Measurements from ENCODE around the gene TLE4.

Gene TLE4

GRCh38 chr9:79686381-79687130 is 114.8 kb downstream of the TLE4 start:
- TF ChIP-seq ZFX (IDR thresholded peaks at IDR 0.05) (no peak), CTCF (conservative IDR thresholded peaks at IDR 0.05) (no peak)
- no peak overlapping the region for H3K27ac ChIP-seq

- no peak for TF ChIP-seq ZFX (IDR thresholded peaks at IDR 0.05)
- H3K27ac ChIP-seq = no peak overlapping the region
These were observed 115.3 kb downstream of the TLE4 start for GRCh38 chr9:79687131-79687447.

GRCh38 chr9:79688363-79688762 is 116.6 kb downstream of the TLE4 start:
- no peak for TF ChIP-seq CTCF (conservative IDR thresholded peaks at IDR 0.05)
- TF ChIP-seq ZFX (IDR thresholded peaks at IDR 0.05) = no peak
- H3K27ac ChIP-seq = no peak overlapping the region

GRCh38 chr9:79689576-79689975 is 117.8 kb downstream of the TLE4 start:
- TF ChIP-seq ZFX (IDR thresholded peaks at IDR 0.05) = no peak
- TF ChIP-seq CTCF (conservative IDR thresholded peaks at IDR 0.05) = no peak
- H3K27ac ChIP-seq = no peak overlapping the region

- TF ChIP-seq ZFX (IDR thresholded peaks at IDR 0.05) (no peak), CTCF (conservative IDR thresholded peaks at IDR 0.05) (no peak)
These were observed 119.7 kb downstream of the TLE4 start for GRCh38 chr9:79691496-79691895.

GRCh38 chr9:79692857-79693571 is 121.2 kb downstream of the TLE4 start:
- no peak overlapping the region for H3K27ac ChIP-seq
- no peak for TF ChIP-seq CTCF (conservative IDR thresholded peaks at IDR 0.05)
- no peak for TF ChIP-seq ZFX (IDR thresholded peaks at IDR 0.05)

More at GRCh38 chr9:79691496-79691895, 119.7 kb downstream of the TLE4 start:
- H3K27ac ChIP-seq = no peak overlapping the region

- TF ChIP-seq ZFX (IDR thresholded peaks at IDR 0.05) = no peak
- no peak for TF ChIP-seq CTCF (conservative IDR thresholded peaks at IDR 0.05)
- H3K27ac ChIP-seq = no peak overlapping the region
These were observed 122.0 kb downstream of the TLE4 start for GRCh38 chr9:79693750-79694149.

All from C4-2B (cell line).